ENCODE measurements around the gene TBCCD1.

DNA sequence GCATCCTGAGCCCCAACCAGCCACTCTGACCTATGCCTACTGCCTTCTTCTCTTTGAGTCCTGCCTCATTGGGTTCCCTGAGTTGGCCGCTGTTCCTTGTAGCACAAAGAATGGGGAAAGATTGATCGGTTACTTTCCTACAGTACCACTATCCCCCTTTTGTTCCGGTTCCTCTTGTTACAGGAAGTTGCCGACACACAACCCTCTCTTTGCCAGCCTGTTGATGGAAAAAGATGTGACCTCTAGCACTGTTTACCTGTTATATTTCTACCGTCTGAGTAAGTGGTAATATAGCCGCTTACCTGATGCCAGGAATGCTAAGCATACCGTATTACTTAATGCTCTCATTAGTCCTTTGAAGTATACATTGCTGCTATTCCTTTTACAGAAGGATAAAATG lies 36.0 kb upstream of the TBCCD1 start:
- TF ChIP-seq, protein P1, sequence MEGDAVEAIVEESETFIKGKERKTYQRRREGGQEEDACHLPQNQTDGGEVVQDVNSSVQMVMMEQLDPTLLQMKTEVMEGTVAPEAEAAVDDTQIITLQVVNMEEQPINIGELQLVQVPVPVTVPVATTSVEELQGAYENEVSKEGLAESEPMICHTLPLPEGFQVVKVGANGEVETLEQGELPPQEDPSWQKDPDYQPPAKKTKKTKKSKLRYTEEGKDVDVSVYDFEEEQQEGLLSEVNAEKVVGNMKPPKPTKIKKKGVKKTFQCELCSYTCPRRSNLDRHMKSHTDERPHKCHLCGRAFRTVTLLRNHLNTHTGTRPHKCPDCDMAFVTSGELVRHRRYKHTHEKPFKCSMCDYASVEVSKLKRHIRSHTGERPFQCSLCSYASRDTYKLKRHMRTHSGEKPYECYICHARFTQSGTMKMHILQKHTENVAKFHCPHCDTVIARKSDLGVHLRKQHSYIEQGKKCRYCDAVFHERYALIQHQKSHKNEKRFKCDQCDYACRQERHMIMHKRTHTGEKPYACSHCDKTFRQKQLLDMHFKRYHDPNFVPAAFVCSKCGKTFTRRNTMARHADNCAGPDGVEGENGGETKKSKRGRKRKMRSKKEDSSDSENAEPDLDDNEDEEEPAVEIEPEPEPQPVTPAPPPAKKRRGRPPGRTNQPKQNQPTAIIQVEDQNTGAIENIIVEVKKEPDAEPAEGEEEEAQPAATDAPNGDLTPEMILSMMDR (IDR thresholded peaks at IDR 0.05; ENCODE audit: low read length), result no peak
- TF ChIP-seq EZH2 (IDR thresholded peaks at IDR 0.05; ENCODE audit: borderline replicate concordance, low read length), result no peak

All from OCI-LY1 (cell line).